Measurements from ENCODE around the gene TLR1. TPM values are rescaled to one million over a fixed set of nuclear protein-coding genes. Genes with fewer than 3 reads are reported as not detected.
A peak's percentile ranks its signal among the peaks of the same experiment; 100 is the strongest.
"Not testable (repeated sequence)": the region's sequence is repeated elsewhere in the genome, so short reads cannot be mapped to it uniquely, and the experiment has no call there.

Gene TLR1
- total RNA-seq, 1 donor from 2014 or later = 4.3 TPM

- intact Hi-C loops (cut with DNase I) = no loop called here
- DNase-seq (ENCODE audit: missing footprints) (no peak), ATAC-seq (no peak)
Observed at GRCh38 chr4:38811297-38811696, 6.7 kb upstream of the TLR1 start.

GRCh38 chr4:38807462-38807861, 2.9 kb upstream of the TLR1 start:
- ATAC-seq; DNase-seq (ENCODE audit: missing footprints); intact Hi-C loops (cut with DNase I): not testable (repeated sequence)

- ATAC-seq; intact Hi-C loops (cut with DNase I); DNase-seq (ENCODE audit: missing footprints): not testable (repeated sequence)
Observed at GRCh38 chr4:38806251-38806650, 1.7 kb upstream of the TLR1 start.

- intact Hi-C loops (cut with DNase I) = no loop called here
Observed at GRCh38 chr4:38805530-38806145, 1.0 kb upstream of the TLR1 start.

GRCh38 chr4:38803833-38804653, 548 bp downstream of the TLR1 start:
- intact Hi-C loops (cut with DNase I) = no loop called here
- ATAC-seq (peak; percentile 41), DNase-seq (ENCODE audit: missing footprints) (no peak)

More at GRCh38 chr4:38805530-38806145, 1.0 kb upstream of the TLR1 start:
- DNase-seq (ENCODE audit: missing footprints) (no peak), ATAC-seq (peak; percentile 84)

- intact Hi-C loops (cut with DNase I) = no loop called here
- DNase-seq (ENCODE audit: missing footprints) (no peak), ATAC-seq (no peak)
Observed at GRCh38 chr4:38802561-38803355, 1.8 kb downstream of the TLR1 start.

GRCh38 chr4:38800961-38801450, 3.6 kb downstream of the TLR1 start:
- no peak for ATAC-seq
- no peak for DNase-seq (ENCODE audit: missing footprints)
- intact Hi-C loops (cut with DNase I) = no loop called here

- no peak for ATAC-seq
Observed at GRCh38 chr4:38800366-38800765, 4.2 kb downstream of the TLR1 start.

GRCh38 chr4:38795087-38795486, 9.5 kb downstream of the TLR1 start:
- DNase-seq (ENCODE audit: missing footprints) (no peak), ATAC-seq (no peak)
- intact Hi-C loops (cut with DNase I) = no loop called here

More at GRCh38 chr4:38800366-38800765, 4.2 kb downstream of the TLR1 start:
- intact Hi-C loops (cut with DNase I) = no loop called here
- no peak for DNase-seq (ENCODE audit: missing footprints)

- no peak for DNase-seq (ENCODE audit: missing footprints)
- intact Hi-C loops (cut with DNase I) = no loop called here
- no peak for ATAC-seq
Observed at GRCh38 chr4:38794051-38794450, 10.5 kb downstream of the TLR1 start.

GRCh38 chr4:38791010-38791409, 13.6 kb downstream of the TLR1 start:
- ATAC-seq (no peak), DNase-seq (ENCODE audit: missing footprints) (no peak)
- intact Hi-C loops (cut with DNase I) = no loop called here

- DNase-seq (ENCODE audit: missing footprints) (no peak), ATAC-seq (no peak)
- intact Hi-C loops (cut with DNase I) = no loop called here
Observed at GRCh38 chr4:38788317-38788716, 16.3 kb downstream of the TLR1 start.

GRCh38 chr4:38787693-38788092, 16.9 kb downstream of the TLR1 start:
- intact Hi-C loops (cut with DNase I) = no loop called here
- no peak for ATAC-seq
- no peak for DNase-seq (ENCODE audit: missing footprints)

- intact Hi-C loops (cut with DNase I) = loop anchor here (2.0 kb wide), 1 partner anchor 723 kb away; no protein-coding TSS in a partner anchor
- ATAC-seq = peak; percentile 80
- DNase-seq (ENCODE audit: missing footprints) = peak; percentile 71
Observed at GRCh38 chr4:38785901-38786402, 18.6 kb downstream of the TLR1 start.

- intact Hi-C loops (cut with DNase I) = loop anchor here (2.0 kb wide), 1 partner anchor 722 kb away; no protein-coding TSS in a partner anchor
- DNase-seq (ENCODE audit: missing footprints) (no peak), ATAC-seq (no peak)
Observed at GRCh38 chr4:38785041-38785790, 19.4 kb downstream of the TLR1 start.

GRCh38 chr4:38784141-38784540, 20.4 kb downstream of the TLR1 start:
- intact Hi-C loops (cut with DNase I) = loop anchor here (2.0 to 5.0 kb wide), 2 partner anchors 607 to 721 kb away; no protein-coding TSS in a partner anchor
- DNase-seq (ENCODE audit: missing footprints) (no peak), ATAC-seq (no peak)

- DNase-seq (ENCODE audit: missing footprints) (no peak), ATAC-seq (no peak)
- intact Hi-C loops (cut with DNase I) = loop anchor here (2.0 to 5.0 kb wide), 2 partner anchors 24 to 606 kb away; no protein-coding TSS in a partner anchor
Observed at GRCh38 chr4:38783109-38783460, 21.5 kb downstream of the TLR1 start.

- intact Hi-C loops (cut with DNase I) = loop anchor here (2.0 to 5.0 kb wide), 2 partner anchors 24 to 605 kb away; no protein-coding TSS in a partner anchor
- no peak for DNase-seq (ENCODE audit: missing footprints)
- ATAC-seq = peak; percentile 53
Observed at GRCh38 chr4:38782452-38783108, 22.0 kb downstream of the TLR1 start, which contains the start of gene TLR10. Gene TLR10, minus strand, starts transcription at chr4:38782990. Its CDS starts 7,400 bp downstream, at chr4:38775590.

All from Right ventricle myocardium inferior (tissue), 1 donor.